K562 (cell line): ENCODE results near the gene RNF41. TPM values are rescaled to one million over a fixed set of nuclear protein-coding genes. Genes with fewer than 3 reads are reported as not detected.

Experiments
- BRD4 ChIP-seq: fragments of 200-600 bp; sonication (generic); IDR thresholded peaks from 2 replicates; pipeline ENCODE4 v1.6.1; 2017; ENCODE audit warnings: inconsistent platforms
- C11orf30 ChIP-seq: fragments of 450-650 bp; IDR thresholded peaks from 2 replicates; pipeline ENCODE4 v1.6.1; 2016; ENCODE audit warnings: low read depth, mild to moderate bottlenecking
- CC2D1A ChIP-seq: fragments of 450-650 bp; IDR thresholded peaks from 2 replicates; pipeline ENCODE4 v1.6.1; 2017; ENCODE audit warnings: mild to moderate bottlenecking
- DPF2 ChIP-seq: fragments of 450-650 bp; IDR thresholded peaks from 2 replicates; pipeline ENCODE4 v1.6.1; 2016
- E2F6 ChIP-seq, 2 experiments: IDR thresholded peaks; 2 replicates each; pipeline ENCODE4 v1.6.1; 2011; ENCODE audit warnings: borderline replicate concordance in 1 of 2, control low read depth in 1 of 2, low read depth in 1 of 2, low read length in 1 of 2, mild to moderate bottlenecking in 1 of 2, mixed read lengths in 1 of 2, moderate library complexity in 1 of 2; ENCODE audit not compliant: insufficient read depth in 1 of 2, insufficient read length in 1 of 2, poor library complexity in 1 of 2, severe bottlenecking in 1 of 2; ENCODE audit errors: extremely low read depth in 1 of 2
- ETS1 ChIP-seq: conservative IDR thresholded peaks from 2 replicates; pipeline ENCODE4 v1.6.1; 2011; ENCODE audit warnings: low read depth, mild to moderate bottlenecking, low read length; ENCODE audit not compliant: control insufficient read depth
- GABPB1 ChIP-seq: sonication (generic); formaldehyde crosslinking; IDR thresholded peaks from 2 replicates; pipeline ENCODE4 v1.8.0; 2022; ENCODE audit warnings: mild to moderate bottlenecking, missing genetic modification reagents
- L3MBTL2 ChIP-seq: fragments of 450-650 bp; IDR thresholded peaks from 2 replicates; pipeline ENCODE4 v1.6.1; 2016; ENCODE audit warnings: mild to moderate bottlenecking, moderate library complexity
- MAFK ChIP-seq: IDR thresholded peaks from 2 replicates; pipeline ENCODE4 v1.6.1; 2011; ENCODE audit warnings: low read length, improper control_type of control experiment
- MBD2 ChIP-seq: sonication (generic); IDR thresholded peaks from 2 replicates; pipeline ENCODE4 v1.6.1; 2016; ENCODE audit warnings: low read depth, borderline replicate concordance
- OTX1 ChIP-seq: fragments of 450-650 bp; formaldehyde crosslinking; IDR thresholded peaks from 2 replicates; pipeline ENCODE4 v1.4.0; 2022; ENCODE audit warnings: mild to moderate bottlenecking
- REST ChIP-seq, 2 experiments: fragments of 450-650 bp; formaldehyde crosslinking in 1 of 2; IDR thresholded peaks; 2 replicates each; pipeline versions ENCODE4 v1.4.0 to v1.6.1; 2014 to 2020; ENCODE audit warnings: mild to moderate bottlenecking in 2 of 2, borderline replicate concordance in 1 of 2, low read depth in 1 of 2
- RFX5 ChIP-seq: IDR thresholded peaks from 2 replicates; pipeline ENCODE4 v1.6.1; 2011; ENCODE audit warnings: low read depth, mild to moderate bottlenecking, improper control_type of control experiment, low read length
- SIN3A ChIP-seq, 2 experiments: fragments of 150-350 bp in 1 of 2; IDR thresholded peaks; 2 replicates each; pipeline ENCODE4 v1.6.1; 2011 to 2016; ENCODE audit warnings: borderline replicate concordance in 2 of 2, low read depth in 2 of 2, low read length in 2 of 2, mild to moderate bottlenecking in 2 of 2, moderate library complexity in 2 of 2; ENCODE audit not compliant: control insufficient read depth in 1 of 2
- YBX1 ChIP-seq: fragments of 450-650 bp; IDR thresholded peaks from 2 replicates; pipeline ENCODE4 v1.7.1; 2016; ENCODE audit warnings: mild to moderate bottlenecking
- polyA plus RNA-seq, 8 experiments: library from polyadenylated mRNA; depleted of rRNA in 4 of 8; stranded (reverse) in 5 of 8; unstranded in 3 of 8; fragments of >200 nt; fragmentation: Nextera tagmentation in 2 of 8; fragmentation: Illumina TruSeq in 1 of 8; extraction: Ambion mirVana in 2 of 8; extraction: Trizol in 1 of 8; gene quantifications; 2 replicates each; pipeline versions ENCODE4 v1.2.1 to v1.2.3, GENCODE V29; 2011 to 2014; ENCODE audit warnings: inconsistent platforms in 1 of 8, missing spikeins in 1 of 8
- total RNA-seq, 7 experiments: library from RNA; depleted of rRNA in 6 of 7; stranded (reverse); fragments of >200 nt in 6 of 7; fragmentation: Illumina TruSeq in 2 of 7; extraction: Trizol in 2 of 7; gene quantifications; 2 replicates each; pipeline versions ENCODE4 v1.2.1 to v1.2.3, GENCODE V29; 2011 to 2021; ENCODE audit warnings: low replicate concordance in 1 of 7

RNF41 gene
- total and polyA plus RNA-seq, 9 of the 15 experiments (the other 6 are each of a cell fraction or from before 2014, with no cell fraction given) = 28.2 to 46.8 (median 33.8) TPM

GRCh38 chr12:56266693-56267442, 45.1 kb upstream of the RNF41 start, which contains the start of gene COQ10A (continued):
- TF ChIP-seq REST (IDR thresholded peaks at IDR 0.05; ENCODE audit: borderline replicate concordance) (no peak; the same call in 1 of the 2 replicates), REST (CRISPR knock-in tag; IDR thresholded peaks at IDR 0.05; ENCODE audit: low read depth) (0 out of 2 replicates have a peak, but pooled peaks have one; percentile 59), BRD4 (no peak), SIN3A (IDR thresholded peaks at IDR 0.05; ENCODE audit: borderline replicate concordance in 2 of 2, control insufficient read depth in 1 of 2, low read depth in 2 of 2, low read length in 2 of 2) (peak; percentile 29 to 52; a peak in 1 of 4 replicates), MAFK (peak; percentile 14; the same call in 1 of the 2 replicates), E2F6 (IDR thresholded peaks at IDR 0.05; ENCODE audit: borderline replicate concordance in 1 of 2, extremely low read depth in 1 of 2, insufficient read depth in 1 of 2, insufficient read length in 1 of 2, low read depth in 1 of 2, low read length in 1 of 2, poor library complexity in 1 of 2, severe bottlenecking in 1 of 2) (peak in 1 of 2 experiments; percentile 2), DPF2 (peak; percentile 47), ETS1 (no peak), CC2D1A (no peak), L3MBTL2 (peak; percentile 72), OTX1 (CRISPR knock-in tag) (peak; percentile 75), MBD2 (peak; percentile 41; the same call in 1 of the 2 replicates), GABPB1 (peak; percentile 84), RFX5 (0 out of 2 replicates have a peak, but pooled peaks have one; percentile 44), YBX1 (no peak), C11orf30 (0 out of 2 replicates have a peak, but pooled peaks have one; percentile 12)
